ENCODE data around the gene PODXL.
A peak's percentile ranks its signal among the peaks of the same experiment; 100 is the strongest.

GRCh38 chr7:131507592-131508331 lies 48.7 kb downstream of the PODXL start:
- peak; percentile 87 to 95 (median 92) for TF ChIP-seq CTCF (IDR thresholded peaks at IDR 0.05)
- TF ChIP-seq EP300 (IDR thresholded peaks at IDR 0.05): no peak
- no peak for TF ChIP-seq POLR2A (IDR thresholded peaks at IDR 0.05; ENCODE audit: low read depth)

Measured in esophagus muscularis mucosa (tissue), 4 donors.